Measurements from ENCODE around the gene DYNLRB2.

DYNLRB2 gene

DNA sequence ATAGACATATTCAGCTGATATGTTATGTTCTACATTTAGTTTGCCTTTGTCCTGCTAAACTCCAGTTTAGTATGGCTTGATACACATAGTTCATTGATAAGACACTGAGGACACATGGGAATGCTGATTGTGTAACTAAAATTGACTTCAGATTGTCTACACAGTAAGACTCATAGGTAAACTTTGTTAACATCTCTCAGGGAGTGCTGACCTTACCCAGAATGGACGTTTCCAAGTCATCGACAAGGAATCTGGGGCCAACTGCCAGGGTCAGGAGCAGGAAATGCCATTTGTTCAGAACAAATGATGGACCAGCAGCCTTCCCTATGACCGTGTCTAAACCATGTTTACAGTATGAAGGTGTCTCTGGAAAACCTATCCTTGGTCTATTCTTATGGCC, 58.7 kb downstream of the DYNLRB2 start:
- DNase-seq (ENCODE audit: low read depth): no peak

All from stimulated activated CD8-positive, alpha-beta memory T cell treated with anti-CD3 and anti-CD28 coated beads, Interleukin-15, amount 100 ng/mL, for 24 hours (primary cell).